Activated CD8-positive, alpha-beta memory T cell treated with anti-CD3 and anti-CD28 coated beads, Interleukin-2, amount 50 U/mL, for 48 hours (primary cell): ENCODE results near the gene WDR55.
"Not testable (repeated sequence)": the region's sequence is repeated elsewhere in the genome, so short reads cannot be mapped to it uniquely, and the experiment has no call there.

ENCODE experiments used
- DNase-seq: peaks from one replicate; pipeline ENCODE4 v3.0.0-alpha.2; 2020

Gene WDR55

GRCh38 chr5:140658870-140659269 is 5.8 kb upstream of the WDR55 start:
- DNase-seq, result no peak

- DNase-seq, result not testable (repeated sequence)
Observed at GRCh38 chr5:140660371-140660770, 4.3 kb upstream of the WDR55 start.

- DNase-seq, result no peak
Observed at GRCh38 chr5:140664030-140664358, 710 bp upstream of the WDR55 start.

DNA sequence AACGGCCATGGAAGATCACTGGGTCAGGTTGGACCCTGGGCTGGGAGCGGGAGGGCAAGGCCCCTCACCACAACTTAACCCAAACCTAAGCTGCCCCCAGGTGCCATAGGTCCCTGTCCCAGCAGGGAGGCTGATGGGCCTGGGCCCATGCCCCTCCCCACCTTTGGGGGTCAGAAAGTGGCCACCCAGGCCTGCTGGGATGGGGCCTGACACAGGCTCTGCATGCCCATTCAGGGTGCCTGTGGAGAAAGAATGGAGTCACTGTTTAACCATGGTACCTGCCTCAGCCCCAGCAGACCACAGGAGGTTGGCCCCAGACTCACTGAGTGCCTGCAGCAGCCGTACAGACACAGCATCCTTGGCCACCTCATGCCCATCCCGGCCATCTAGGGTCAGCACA is 6.3 kb downstream of the WDR55 start:
- not testable (repeated sequence) for DNase-seq

DNA sequence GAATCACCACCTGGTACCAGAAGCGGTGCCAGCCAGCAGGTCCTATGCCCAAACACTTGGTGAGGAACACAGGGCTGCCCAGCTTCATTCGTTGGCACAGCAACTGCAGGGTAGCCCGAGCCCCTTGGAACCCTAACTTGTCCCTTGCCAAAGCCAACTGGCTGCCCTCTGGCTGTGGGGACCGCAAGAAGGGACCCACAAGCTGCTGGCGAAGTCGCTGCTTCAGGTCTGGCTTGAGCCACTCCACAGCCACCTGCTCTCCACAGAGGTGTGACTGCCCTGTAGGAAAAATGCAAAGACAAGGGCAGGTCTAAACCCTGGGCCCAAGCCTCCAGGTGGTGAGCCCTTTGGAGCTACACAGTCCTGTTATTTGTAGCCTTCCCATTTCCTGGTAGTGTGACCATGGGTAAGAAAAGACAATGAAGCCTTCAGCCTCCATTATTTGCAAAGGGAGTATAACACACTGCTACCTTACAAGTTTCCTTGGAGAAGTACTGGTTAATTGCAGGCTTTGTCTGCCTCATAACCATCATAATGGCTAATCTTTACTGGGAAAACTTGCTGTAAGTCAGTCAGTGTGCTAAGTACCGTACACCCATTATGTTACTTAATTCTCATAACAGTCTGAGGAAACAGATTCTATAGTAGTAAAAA is 6.9 kb downstream of the WDR55 start:
- no peak for DNase-seq

DNA sequence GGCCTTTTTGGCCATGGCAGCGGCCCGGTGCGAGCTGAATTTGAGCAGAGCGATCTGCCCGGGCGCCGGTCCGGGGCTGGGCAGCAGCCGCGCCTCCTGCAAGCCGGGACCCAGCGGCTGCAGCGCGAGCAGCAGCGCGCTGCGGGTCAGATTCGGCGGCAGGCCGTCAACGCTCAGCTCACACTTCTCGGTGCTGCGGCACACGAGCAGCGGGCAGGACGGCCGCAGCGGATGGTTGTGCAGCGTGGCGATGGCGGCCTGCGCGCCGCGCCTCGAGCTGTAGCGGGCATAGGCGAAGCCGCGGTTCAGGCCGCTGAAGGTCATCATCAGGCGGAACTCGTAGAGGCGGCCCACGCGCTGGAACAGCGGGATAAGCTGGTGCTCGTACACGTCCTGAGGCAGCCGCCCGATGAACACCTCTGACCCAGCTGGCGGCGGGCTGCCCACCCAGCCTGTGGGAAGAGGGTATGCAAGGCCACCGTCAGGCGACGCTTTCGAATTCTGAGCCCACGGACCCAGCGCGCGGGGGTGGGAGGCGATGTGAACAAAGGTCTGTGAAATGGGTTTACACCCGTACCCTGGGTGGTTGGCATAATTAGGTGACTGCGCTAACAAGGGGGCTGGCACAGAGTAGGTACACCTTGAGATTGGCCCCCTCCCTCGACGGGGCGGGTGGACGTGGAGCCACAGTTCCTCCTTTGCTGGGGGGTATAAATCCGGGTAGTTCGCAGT is 7.9 kb downstream of the WDR55 start:
- DNase-seq, result no peak

- no peak for DNase-seq
Observed at GRCh38 chr5:140673187-140673976, 8.7 kb downstream of the WDR55 start, which contains the start of gene DND1. Gene DND1, minus strand, starts transcription at chr5:140673576. Its CDS starts 34 bp downstream, at chr5:140673542.

DNA sequence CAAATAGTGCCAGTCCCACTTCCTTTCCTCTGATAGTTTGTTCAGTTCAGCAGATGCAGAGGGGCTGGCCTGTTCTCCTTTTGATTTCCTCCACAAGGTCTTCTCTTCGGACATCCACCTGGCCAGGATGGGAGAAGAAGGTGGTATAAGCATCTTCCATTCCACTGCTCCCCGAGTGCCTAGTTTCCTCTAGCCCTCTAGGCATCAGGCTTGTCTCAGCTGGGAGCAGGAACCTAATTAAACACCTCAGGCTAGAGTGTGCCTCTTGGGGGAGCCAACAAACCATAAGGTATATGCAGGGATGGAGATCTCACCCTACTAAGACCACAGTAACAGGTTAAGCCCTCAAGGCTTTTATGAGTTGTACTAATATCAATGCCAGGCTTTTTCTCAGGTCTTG is 9.5 kb downstream of the WDR55 start:
- no peak for DNase-seq

- no peak for DNase-seq
Observed at GRCh38 chr5:140674629-140675028, 9.9 kb downstream of the WDR55 start.

DNA sequence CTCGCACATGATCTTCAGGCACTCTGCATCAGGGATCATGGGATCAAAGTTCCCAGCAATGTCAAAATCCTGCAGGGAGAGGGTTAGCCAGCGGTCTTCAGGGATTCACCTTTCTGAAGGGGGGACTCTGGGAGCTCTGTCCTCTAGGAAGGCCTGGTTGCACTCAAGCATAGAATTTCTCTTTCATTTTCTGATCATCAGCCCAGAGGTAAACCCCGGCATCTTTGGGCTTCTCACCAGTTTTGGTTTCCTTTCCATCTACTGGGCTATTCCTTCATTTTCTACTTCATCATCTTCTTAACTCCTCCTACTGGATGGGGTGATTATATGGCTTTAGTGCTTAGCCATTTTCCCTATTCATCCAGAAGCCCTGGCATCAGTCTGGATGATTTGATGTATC is 13.2 kb downstream of the WDR55 start:
- DNase-seq, result no peak

- no peak for DNase-seq
Observed at GRCh38 chr5:140678993-140679392, 14.3 kb downstream of the WDR55 start.

DNA sequence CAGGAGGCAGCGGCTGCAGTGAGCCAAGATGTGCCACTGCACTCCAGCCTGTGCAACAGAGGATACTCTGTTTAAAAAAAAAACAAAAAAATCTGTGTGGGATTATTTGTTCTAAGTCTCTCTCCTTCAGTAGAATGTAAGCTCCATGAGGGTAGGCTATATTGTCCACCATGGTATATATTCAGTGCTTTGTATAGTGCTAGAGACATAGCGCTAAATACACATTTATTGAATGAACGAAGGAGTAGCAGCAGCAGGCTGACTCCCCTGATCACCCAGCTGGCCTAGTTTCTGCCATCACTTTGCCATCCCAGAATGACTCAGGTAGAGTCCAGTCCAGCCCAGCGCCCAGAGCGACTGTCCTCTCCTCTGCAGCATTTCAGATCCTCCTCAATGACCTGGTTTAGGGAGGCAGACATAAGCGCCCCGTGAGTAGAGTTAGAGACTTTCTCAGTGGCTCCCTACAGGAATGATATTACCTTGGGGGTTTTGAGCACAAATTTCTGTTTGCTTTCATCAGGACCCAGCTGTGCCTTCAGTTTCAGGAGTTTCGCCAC is 25.8 kb downstream of the WDR55 start:
- DNase-seq, result peak; percentile 51

GRCh38 chr5:140690941-140691924 is 26.5 kb downstream of the WDR55 start, which contains the start of the genes HARS1 and HARS2:
Gene HARS1, minus strand, starts transcription at chr5:140691370. Its CDS starts 66 bp downstream, at chr5:140691304.
Gene HARS2, plus strand, starts transcription at chr5:140691455. Its CDS starts 194 bp downstream, at chr5:140691649.
- DNase-seq, result peak; percentile 90

DNA sequence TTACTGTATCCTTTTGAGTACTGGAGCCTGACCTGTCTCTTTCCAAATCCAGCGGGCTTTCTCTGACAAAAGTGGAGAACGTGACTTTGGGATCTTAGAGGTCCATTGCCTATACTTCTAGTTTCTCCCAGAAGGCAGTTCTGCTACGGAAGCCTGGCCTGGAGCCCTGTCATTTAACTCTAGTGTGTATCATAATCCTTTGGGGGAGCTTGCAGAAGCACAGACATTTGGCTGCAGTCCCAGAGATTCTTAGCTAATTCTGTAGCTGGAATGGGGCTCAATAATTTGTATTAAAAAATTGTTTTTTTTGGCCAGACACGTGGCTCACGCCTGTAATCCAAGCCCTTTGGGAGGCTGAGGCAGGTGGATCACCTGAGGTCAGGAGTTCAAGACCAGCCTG is 29.6 kb downstream of the WDR55 start:
- no peak for DNase-seq

GRCh38 chr5:140696891-140697492 is 32.3 kb downstream of the WDR55 start:
- peak; percentile 38 for DNase-seq

- DNase-seq, result peak; percentile 87
Observed at GRCh38 chr5:140700177-140701144, 35.8 kb downstream of the WDR55 start, which contains the start of gene ZMAT2. Gene ZMAT2, plus strand, starts transcription at chr5:140700447. Its CDS starts 14 bp downstream, at chr5:140700461.

DNA sequence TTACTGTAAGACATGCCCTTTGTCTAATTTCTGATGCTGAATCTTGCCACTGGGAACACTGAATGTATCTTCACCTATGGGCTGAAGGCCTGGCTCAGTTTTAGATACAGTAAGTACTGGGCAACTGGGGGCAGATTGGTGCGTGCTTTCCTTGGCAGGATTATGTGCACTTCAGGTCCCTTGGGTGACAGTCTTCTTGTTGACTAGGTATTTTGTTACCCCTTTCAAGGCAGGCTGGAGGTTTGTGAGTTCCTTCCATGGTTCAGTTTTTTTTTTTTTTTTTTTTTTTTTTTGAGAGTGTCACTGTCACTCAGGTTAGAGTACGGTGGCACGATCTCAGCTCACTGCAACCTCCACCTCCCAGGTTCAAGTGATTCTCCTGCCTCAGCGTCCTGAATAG is 43.1 kb downstream of the WDR55 start:
- no peak for DNase-seq

DNA sequence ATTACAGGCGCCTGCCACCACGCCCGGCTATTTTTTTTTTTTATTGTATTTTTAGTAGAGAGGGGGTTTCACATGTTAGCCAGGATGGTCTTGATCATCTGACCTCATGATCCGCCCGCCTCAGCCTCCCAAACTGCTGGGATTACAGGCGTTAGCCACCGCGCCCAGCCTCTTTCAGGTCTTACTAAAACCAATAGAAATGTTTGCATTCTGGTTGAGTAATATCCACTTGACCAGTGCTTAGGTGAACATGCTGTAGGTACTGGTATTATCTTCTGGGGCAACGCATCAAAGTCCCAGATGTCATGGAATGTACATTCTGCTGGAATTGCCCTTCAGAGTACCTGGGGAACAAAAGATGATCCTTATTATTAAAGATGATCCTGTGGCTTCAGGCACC is 44.1 kb downstream of the WDR55 start:
- DNase-seq, result not testable (repeated sequence)

DNA sequence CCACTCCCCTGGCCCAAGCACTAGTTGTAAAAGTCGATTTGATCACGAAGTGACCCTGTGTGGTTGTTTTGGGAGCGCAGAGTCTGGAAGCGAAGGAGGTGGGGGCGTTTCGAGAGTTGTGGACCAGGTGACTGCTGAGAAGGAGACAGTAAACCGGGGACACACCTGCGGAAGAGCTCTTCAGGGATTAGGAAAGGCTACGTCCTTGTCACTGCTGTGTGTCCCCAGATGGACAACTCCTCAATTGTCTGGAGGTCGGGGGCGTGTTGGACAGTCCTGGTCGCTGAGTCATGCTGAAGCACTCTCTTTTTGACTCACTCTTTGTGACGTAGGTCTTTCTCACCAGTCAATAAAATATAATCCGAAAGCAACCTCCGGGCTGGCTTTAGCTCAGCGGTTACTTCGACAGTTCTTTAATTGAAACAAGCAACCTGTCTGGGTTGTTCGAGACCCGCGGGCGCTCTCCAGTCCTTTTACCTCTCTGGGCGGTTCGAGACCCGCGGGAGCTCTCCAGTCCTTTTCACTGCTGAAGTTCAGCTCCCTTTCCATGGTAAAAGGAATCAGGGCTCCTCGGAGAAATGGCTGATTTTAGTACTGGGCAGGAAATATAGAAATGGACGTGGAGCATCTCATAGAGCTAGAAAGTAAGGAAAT is 46.3 kb downstream of the WDR55 start:
- peak; percentile 93 for DNase-seq

- no peak for DNase-seq
Observed at GRCh38 chr5:140711794-140712193, 47.1 kb downstream of the WDR55 start.
